ENCODE results near the gene CFDP1.

Gene CFDP1

DNA sequence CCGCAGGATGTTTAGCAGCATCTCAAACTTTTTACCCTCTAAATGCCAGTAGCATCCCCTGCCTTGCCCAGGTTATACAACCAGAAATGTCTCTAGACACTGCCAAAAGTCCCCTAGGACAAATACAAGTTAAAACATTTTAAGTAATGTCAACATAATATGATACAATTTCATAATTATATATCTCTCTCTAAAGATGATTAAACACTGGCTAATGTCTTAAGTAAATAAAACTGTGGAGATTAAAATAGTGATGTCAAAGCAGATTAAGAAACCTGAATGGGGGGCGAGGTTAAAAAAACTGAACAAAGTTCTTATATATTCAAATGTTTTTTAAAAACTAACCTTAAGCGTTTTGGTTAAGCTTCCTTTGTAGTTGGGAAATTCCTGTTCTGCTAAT is 62.1 kb downstream of the CFDP1 start:
- DNase-seq = no peak

DNA sequence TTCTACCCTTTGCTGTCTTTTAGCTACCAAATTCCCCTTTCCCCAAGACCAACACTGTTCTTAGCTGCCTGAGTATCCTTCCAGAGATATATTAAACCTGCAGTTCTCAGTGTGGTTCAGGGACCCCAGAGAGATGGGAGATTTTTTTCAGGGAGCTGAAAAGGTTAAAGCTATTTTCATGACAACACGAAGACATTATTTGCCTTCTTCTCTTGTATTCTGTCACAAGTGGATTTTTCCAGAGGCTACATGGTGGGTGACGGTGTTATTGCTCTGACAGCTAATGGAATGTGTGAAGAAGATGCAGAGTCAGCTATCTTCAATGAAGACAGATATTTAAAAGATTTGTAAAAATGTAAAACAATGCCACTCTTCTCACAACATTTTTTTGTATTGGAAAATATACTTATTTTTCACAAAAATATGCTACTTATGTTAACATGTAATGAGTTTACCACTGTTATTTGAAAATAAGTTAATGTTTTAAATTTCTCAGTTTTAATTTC is 69.0 kb downstream of the CFDP1 start:
- DNase-seq = no peak

DNA sequence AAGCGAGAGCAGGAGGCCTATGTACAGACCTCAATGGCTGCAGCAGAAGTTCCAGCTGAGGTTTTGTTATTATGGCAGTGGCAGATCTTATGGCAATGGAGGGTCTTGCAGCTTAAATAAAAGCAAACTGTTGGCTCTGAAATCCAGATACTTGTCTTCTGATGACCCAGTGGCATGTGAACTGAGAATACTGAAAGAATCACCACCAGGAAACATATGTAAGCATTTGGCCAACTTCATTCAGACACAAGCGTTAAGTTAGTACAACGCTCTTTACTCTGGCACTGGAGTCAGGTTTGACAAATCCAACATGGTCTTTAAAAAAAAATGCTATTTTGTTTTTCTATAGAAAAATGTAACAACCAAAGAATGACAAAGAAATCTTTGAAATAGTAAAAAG is 70.5 kb downstream of the CFDP1 start:
- DNase-seq = no peak

DNA sequence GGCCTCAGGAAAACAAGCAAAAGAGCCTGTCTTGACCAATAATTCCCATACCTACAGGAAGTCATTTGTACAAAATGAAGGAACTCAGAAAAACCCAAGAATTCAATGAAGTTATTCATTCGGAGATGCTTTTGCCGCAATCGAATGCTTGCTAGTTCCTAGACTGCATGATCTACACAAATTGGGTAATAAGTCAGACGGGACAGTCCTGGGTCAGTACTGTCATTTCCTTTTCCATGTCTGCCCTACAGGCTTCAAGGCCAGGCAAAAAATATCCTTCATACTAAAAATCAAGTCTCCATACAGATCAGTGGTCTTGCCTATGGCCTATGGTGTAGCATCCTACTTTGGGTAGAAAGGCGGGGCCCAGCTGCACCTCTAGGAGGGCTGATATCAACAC is 71.4 kb downstream of the CFDP1 start:
- no peak for DNase-seq

DNA sequence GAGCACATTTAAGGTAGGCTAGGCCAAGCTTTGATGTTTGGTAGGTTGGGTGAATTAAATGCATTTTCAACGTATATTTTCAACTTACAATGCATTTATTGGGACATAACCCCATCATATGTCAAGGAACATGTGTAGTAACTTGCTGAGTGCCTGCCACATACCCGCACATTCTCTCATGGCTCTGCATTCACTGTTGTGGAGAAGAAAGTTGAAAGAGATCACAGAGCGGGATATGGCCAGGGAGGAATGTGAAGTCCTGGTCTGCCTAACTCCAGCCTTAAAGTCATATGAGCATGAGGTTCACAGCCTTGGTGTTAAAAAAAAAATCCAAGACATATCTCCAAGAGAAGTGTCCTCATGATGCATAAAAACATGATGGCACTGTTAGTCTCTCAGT is 79.1 kb downstream of the CFDP1 start:
- DNase-seq = no peak

DNA sequence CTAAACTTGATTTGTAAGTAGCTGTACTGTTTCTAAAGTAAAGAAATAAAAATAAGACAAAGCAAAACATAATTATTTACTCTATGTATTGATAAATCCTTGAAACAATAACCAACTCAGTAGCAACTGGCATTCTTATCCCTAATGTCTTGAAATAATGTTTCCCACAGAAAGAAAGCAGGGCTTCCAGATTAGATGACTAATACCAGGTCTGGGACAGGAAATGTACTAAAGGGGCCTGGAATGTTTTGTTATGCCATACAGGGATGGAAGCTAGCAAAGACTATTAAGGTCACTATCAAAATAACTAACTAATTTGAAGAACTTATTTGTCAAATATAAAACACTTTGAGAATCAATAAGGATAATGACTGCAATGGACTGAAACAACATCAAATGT is 82.1 kb downstream of the CFDP1 start:
- no peak for DNase-seq

DNA sequence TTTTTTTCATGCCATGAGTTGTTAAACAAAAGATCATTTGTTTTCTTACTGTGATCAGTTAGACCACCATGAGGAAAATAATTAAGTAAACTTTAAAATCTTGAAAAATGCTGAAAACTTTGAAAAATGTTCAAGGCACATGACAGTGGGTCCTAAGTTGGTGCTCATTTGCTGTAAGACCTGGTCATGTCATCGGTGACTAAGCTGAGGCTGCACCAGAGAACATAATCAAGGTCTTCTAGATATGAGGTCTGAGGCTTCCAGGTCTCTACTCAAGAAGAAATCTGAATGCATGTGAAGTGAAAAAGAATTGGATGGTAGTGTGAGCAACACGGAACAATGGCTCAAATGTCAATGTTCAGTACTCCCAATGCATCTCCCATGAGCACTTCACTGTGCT is 87.6 kb downstream of the CFDP1 start:
- DNase-seq = no peak

DNA sequence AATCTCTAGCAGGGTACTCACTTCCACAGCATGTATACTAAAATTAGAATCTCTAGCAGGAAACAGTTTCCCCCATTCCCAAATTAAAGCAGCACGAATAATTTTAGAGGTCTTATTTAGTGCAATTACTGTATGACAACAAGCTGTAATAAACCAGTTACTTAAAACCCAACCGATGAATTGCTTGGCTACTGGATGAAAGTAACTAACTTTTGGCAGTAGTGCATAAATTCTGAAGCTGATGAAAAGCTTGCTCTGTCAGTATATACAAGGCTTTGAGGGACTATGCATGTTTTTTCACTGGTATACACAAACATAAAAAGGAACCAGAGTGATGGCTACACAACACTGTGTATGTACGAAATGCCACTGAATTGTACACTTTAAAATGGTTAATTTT is 89.4 kb downstream of the CFDP1 start:
- no peak for DNase-seq

DNA sequence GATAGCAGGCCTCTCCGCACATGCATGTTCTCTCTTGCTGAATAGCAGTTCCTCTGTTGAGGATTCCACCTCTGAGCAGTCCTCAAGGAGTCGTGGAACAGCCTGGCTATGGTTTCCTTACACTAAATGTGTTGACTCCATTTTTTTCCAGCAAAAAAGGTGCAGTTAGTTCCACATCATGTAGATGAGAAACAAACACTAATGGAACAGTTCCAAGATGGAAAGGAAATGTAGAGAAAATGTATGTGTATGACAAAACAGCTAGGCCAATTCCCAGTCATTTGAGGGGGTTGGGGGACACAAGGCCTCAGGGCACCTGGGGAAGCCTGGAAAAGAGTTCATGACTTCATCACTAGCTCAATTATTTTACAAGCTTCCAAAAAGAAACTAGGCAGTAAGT is 90.0 kb downstream of the CFDP1 start:
- no peak for DNase-seq

DNA sequence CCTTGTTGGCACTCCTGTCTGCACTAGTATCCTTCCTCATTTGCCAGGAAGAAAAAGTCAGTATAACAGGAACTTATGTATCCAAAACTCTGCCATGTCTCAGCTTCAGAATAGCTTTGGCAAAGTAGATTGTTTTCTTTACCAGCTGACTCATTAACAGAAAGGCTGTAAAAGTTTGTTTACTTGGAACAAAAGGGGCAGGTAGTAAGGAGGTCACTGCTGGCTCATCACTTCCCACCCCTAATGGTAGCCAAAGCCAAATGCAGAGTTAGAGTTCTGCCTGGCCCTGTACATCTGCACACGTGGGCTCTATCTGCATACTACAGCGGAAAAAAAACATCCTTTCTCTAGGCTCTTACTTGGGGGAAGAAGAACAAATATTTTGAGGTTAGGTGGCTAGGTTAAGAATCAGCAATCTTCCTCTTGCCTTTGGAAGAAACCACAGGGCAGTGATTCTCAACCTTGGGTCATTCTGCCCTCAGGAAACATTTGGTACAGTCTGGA is 90.9 kb downstream of the CFDP1 start:
- DNase-seq = no peak

DNA sequence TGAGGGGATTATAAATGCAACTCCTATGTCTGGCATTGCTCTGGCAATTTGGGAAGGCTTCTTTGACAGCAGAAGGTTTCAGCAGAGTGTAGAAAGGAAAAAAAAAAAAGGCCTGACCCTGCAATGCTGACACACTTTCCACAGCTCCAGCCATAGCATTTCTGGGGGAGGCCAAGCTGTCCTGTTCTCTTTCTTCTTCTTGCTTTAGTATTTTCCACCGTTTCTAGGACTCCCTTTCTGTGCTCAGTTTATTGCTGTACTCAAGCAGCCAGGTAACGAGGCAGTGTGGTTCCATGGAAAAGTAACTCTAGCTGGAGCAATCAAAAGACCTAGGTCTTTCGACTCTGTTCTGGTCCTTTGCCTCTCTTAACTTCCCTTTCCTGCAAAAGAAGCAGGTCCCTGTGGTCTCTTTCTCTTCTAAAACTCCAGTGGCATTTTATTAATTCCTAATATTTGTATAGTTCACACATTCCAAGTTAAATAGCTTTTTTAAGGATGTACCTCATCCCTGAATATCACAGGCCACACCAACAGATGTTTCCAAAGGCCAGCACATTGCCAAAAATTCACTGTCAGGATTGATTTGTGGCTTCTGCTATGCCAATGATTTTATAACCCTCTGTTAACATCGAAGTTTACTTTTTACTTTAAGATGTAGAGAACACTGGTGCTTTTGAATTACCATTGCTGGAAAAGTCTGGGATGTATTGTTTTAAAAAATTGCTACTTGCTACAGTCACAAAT is 91.6 kb downstream of the CFDP1 start:
- no peak for DNase-seq

DNA sequence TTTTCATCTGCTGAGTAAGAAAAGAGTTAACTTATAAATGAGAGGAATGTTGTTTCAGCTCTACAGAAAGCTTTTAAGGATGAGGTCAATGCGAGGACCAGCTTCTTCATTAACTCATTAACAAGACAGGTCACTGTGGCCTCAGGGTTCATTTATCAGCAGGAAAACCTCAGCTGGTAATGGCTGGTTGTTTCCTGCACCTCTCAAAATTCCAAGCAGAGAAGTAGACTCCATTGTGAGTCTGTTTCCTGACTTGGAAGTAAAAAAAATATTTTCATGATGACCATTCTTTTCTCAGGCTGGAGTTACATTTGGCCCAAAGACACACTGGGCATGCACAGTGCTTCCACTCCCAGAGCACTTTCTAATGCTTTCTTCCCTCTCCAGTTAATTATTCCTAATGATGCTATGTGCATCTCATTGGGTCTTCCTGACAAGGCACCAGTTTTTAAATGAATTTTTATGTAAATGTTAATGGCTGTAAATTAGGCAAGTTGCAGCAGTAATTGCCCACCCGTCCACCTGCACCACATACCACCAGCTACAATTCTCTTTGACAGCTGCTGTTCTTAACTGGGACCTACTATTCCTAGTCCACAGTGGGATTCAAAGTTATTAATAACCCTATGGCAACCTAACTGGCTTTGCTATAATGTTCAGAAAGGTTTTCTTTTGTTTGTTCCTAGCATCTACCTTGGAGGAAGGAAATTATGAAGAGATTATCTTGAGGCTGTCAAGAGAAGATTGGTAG is 92.4 kb downstream of the CFDP1 start:
- DNase-seq = no peak

DNA sequence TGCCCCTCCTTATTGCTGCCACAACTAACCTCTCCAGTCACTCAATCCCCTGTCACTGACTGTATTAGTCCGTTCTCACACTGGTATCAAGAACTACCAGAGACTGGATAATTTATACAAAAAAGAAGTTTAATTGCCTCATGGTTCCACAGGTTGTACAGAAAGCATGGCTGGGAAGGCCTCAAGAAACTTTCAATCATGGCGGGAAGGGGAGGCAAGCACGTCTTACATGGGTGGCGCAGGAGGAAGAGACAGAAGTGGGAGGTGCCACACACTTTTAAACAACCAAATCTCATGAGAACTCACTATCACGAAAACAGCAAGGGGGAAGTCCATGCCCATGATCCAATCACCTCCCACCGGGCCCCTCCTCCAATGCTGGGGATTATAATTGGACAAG is 95.9 kb downstream of the CFDP1 start:
- no peak for DNase-seq

DNA sequence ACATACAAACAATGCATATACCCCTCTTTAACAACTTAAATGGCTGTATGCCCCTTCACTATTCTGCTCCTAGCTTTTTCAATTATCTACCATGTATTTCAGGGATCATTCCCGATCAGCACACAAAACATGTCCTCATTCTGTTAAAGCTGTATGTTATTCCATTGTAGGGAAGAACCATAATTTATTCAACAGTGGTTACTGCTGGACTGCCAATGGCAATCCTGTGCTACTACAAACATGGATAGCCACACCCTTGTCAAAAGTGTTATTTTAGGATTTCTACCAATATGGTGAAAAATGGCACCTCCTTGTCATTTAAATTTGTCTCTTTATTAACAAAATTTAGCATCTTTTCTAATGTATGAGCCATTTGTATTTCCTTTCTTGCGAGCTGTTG is 96.8 kb downstream of the CFDP1 start:
- DNase-seq = no peak

DNA sequence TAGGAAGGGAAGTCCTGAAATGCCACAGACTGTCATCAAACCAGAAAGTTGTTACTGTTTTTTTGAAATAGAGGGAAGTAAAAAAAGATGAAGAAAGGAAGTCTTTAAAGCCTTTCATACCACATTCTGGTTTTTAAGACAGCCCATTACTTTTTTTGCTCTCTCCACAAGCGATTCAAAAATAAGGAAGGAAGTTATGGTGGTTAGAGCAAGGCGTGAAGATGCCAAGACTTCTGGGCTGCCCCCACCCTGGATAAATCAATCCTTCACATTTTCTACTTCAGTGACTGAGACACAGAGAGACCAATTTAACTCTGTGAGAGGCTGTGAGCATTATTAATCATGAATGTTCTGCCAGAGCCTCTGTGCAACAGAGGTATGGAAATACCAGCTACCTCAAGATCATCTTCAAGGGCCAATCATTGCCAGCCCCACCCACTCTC is 99.6 kb downstream of the CFDP1 start:
- no peak for DNase-seq

DNA sequence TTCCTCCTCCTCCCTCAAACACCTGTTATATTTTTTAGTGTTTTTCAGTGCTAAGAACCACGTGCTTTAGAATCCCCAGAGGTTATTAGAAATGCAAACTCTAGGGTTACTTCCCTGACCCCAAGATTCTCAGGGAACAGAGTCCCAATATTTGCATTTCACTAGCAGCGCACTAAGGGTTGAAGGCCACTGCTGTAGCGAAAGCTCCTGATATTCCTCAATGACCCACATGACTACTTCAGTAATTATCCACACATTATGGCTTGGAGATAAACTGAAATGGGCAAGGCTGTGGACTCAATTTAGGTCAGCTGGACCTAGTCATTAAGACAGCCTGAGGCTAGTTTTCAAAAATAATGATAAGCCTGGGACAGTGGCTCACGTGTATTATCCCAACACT is 103.4 kb downstream of the CFDP1 start:
- no peak for DNase-seq

DNA sequence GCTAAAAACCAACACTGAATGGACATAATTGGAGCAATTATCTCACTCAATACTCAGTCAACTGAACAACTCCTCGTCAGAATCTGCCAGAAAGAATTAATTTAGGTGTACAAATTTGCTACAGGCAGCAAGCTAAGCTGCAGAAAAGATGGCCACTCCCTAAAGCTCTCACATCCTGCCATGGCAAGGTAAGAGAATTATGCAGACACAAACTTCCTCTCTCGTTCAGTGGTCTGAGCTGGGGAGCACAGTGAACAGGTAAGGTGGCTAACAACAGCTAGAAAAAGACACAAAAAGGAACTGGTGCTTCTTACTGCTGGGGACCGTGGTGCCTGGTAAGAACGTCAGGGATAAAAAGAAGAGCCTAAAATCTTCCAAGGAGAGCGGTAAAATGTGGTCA is 107.0 kb downstream of the CFDP1 start:
- DNase-seq = no peak

DNA sequence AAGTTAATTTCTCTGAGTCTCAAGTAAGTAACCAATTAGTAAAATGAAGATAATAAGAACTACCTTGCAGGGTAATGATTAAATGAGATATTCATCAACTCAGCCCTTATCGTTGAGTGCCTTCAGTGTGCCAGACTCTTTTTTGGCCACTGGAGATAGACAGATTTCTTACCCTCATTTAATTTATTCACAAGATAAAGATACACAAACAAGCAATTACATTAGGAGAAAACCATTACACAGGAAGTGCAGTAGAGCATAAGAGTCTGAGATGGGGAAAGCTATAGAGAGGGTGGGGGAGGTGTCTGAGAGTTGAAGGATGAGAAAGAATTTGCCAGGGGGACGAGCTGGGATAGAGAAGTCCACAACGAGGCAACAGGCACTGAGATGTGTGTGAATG is 109.4 kb downstream of the CFDP1 start:
- no peak for DNase-seq

DNA sequence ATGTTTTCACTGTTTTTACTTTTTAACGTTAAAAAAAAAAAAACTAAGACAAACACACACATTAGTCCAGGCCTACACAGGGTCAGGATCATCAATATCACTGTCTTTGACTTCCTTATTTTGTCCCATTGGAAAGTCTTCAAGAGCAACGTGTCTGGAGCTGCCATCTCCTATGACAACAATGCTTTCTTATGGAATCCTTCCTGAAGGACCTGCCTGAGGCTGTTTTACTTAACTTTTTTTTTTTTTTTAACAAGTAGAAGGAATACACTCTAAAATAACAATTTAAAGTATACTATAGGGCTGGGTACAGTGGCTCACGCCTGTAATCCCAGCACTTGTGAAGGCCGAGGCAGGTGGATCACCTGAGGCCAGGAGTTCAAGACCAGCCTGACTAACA is 110.1 kb downstream of the CFDP1 start:
- DNase-seq = no peak

DNA sequence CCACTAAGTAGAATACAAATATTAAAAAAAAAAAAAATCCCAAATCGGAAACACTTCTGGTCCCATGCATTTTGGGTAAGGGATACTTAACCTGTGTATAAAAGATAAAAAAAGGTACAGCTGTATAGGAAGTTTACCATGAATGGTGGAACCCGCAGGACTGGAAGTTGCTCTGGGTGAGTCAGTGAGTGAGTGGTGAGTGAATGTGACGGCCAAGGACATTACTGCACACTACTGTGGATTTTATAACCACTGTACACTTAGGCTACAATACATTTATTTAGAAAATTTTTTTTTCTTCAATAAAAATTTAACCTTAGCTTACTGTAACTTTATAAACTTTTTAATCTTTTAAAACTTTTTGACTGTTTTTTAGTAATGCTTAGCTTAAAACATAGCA is 110.6 kb downstream of the CFDP1 start:
- DNase-seq = no peak

DNA sequence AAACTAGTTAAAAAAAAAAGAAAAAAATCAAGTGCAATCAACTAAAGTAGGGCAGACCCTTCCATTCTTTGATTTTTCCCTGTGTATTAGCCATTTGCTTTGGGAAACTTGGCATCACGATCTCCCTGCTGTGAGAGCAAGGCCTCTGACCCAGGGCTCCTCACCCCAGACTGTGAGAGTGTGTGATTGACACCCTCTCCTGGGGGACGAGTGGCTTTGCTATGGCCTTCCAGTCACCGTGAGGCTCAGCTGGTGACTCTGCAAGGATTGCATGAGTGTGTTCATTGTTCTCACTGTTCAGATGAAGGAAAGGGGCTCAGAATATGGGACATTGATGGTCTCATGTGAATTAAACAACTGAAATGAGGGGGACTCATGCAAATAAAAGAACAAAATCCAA is 112.9 kb downstream of the CFDP1 start:
- no peak for DNase-seq

DNA sequence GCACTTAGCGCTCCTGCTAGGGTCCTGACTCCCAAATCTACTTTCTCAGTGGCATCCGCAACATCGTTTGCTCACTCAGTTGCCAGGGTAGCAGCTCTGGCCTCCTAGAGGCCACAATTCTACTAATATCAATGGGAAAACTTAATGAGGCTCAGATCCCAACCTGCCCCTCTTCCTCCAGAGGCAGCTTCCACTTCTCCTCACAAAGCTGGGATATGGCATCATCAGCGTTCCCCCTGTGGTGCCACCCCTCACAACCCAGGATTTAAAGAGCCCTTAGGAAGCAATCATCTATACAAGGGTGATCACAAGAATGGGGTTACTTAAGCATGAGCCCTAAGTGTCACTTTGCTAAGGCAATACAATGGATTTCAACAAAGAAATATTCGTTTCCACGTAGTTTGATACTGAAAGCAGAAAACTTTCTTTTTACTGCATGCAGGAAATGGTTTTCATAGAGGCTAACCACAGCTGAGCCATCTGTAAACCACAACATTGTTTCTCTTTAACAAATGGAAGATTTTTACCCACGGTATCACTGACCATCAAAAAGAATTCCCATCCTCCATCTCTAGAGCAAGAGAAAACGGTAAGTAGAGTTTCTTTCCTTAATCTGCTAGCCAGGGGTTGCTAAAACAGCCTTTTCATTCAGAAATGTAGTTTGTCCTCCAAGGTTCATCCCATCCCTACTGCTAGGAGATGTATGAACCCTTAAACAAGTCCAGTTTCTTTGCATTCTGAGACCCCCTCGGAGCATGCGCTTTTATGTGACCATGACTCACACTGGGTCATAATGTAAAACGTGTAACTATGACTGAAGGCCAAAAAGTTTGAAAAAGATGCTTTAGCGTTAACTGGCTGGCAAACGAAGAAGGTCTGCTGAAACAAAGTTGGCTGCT is 113.5 kb downstream of the CFDP1 start:
- DNase-seq = no peak

DNA sequence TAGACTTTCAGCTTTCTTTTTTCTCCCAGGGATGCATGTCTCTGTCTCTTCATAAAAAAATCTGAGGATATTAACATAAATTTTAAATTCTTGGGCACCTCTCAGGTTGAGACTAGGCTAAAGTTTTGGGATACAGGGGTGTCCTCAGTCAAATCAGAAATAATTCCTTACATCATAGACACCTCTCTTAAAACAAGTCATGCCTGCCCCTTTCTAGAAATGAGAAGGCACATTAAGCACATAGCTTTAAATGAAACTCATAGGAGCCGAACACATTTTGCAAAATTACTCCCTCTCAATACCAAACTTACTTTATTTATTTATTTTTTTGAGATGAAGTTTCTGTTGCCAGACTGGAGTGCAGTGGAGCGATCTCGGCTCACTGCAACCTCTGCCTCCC is 114.6 kb downstream of the CFDP1 start:
- no peak for DNase-seq

Data from activated naive CD4-positive, alpha-beta T cell treated with anti-CD3 and anti-CD28 coated beads, Interleukin-2, amount 50 U/mL, for 16 hours (primary cell).